Fibroblast of lung (primary cell): ENCODE results near the gene LRRC10.

Experiments
- CTCF ChIP-seq, 2 donors: IDR thresholded peaks in 1 of 2; conservative IDR thresholded peaks in 1 of 2; 1 replicate in 1 of 2; 2 replicates in 1 of 2; pipeline ENCODE4 v1.5.1; 2011 to 2012; ENCODE audit warnings: low read length in 2 of 2, control low read depth in 1 of 2, inconsistent platforms in 1 of 2, low read depth in 1 of 2, mild to moderate bottlenecking in 1 of 2
- EZH2 ChIP-seq: IDR thresholded peaks from 2 replicates; pipeline ENCODE4 v1.5.1; 2012; ENCODE audit warnings: low read length, control low read depth, mild to moderate bottlenecking; ENCODE audit errors: missing control alignments

DNA sequence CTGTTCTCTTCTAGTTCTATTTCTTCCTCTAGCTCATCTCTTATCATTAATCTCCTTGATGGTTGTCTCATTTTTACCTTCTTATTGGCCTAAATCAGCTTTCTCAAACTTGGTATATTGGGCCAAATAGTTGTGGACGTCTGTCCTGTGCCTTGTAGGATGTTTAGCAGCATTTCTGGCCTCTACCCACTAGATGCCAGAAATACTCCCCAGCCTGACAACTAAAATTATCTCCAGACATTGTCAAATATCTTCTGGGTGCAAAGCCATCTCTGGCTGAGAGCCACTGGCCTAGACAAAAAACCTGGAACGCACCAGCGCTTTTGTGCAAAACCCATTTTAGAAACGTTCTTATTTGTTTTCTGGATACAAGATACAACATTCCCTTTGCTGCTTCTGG lies 38.8 kb upstream of the LRRC10 start:
- TF ChIP-seq EZH2 = no peak
- TF ChIP-seq CTCF (conservative IDR thresholded peaks at IDR 0.05 in 1 of 2, IDR thresholded peaks at IDR 0.05 in 1 of 2; ENCODE audit: low read depth in 1 of 2, low read length in 2 of 2) = no peak
